GM08714 (cell line): ENCODE data around the gene SERPINA7.
"Not testable (repeated sequence)": the region's sequence is repeated elsewhere in the genome, so short reads cannot be mapped to it uniquely, and the experiment has no call there.

Experiments used
- H3K4me3 ChIP-seq: fragments of 200-500 bp; sonication (Bioruptor generic); 2 replicates; pipeline ENCODE4 v1.5.1; 2014; ENCODE audit warnings: mild to moderate bottlenecking, low read length, inconsistent platforms
- ZNF274 ChIP-seq: IDR thresholded peaks from 2 replicates; pipeline ENCODE4 v1.6.1; 2012; ENCODE audit warnings: mild to moderate bottlenecking, low read depth, low read length

SERPINA7 gene

GRCh38 chrX:106000203-106000602, 38.3 kb downstream of the SERPINA7 start:
- H3K4me3 ChIP-seq = no peak overlapping the region
- TF ChIP-seq ZNF274 = no peak

GRCh38 chrX:105999294-105999693, 39.2 kb downstream of the SERPINA7 start:
- no peak for TF ChIP-seq ZNF274

GRCh38 chrX:105988487-105988886, 50.0 kb downstream of the SERPINA7 start:
- H3K4me3 ChIP-seq = not testable (repeated sequence)

More at GRCh38 chrX:105999294-105999693, 39.2 kb downstream of the SERPINA7 start:
- no peak overlapping the region for H3K4me3 ChIP-seq
